Mammary epithelial cell (primary cell): ENCODE measurements around the gene GABPB2.

ENCODE experiments used
- EZH2 ChIP-seq: IDR thresholded peaks from 2 replicates; pipeline ENCODE4 v1.6.1; 2012; ENCODE audit warnings: low read length, inconsistent platforms, borderline replicate concordance
- TF ChIP-seq, protein P1 (sequence below), 2 donors: IDR thresholded peaks in 1 of 2; conservative IDR thresholded peaks in 1 of 2; 2 replicates each; pipeline ENCODE4 v1.5.1; 2011 to 2012; ENCODE audit warnings: inconsistent platforms in 2 of 2, low read length in 2 of 2, mild to moderate bottlenecking in 2 of 2, control low read depth in 1 of 2, low read depth in 1 of 2; ENCODE audit not compliant: insufficient read depth in 1 of 2; ENCODE audit errors: extremely low read depth in 1 of 2

DNA sequence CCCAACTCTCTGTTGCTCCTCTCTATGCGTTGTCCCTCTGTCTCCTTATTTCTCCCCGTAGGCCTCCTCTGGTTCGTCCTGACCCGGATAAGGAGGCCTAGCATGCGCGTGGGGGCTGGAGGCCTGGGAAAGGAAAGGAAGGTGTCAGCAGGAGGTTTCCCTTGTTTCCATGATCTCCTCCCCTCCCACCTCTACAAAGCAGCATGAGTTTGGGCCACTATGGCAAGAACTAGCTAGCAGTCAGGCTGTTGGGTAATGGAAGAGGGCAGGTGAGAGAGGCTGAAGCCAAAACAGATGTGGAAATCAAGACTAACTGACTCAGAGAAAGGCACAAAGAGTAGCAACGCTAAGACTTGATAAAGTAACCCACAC, 76.6 kb downstream of the GABPB2 start:
- TF ChIP-seq, protein P1, sequence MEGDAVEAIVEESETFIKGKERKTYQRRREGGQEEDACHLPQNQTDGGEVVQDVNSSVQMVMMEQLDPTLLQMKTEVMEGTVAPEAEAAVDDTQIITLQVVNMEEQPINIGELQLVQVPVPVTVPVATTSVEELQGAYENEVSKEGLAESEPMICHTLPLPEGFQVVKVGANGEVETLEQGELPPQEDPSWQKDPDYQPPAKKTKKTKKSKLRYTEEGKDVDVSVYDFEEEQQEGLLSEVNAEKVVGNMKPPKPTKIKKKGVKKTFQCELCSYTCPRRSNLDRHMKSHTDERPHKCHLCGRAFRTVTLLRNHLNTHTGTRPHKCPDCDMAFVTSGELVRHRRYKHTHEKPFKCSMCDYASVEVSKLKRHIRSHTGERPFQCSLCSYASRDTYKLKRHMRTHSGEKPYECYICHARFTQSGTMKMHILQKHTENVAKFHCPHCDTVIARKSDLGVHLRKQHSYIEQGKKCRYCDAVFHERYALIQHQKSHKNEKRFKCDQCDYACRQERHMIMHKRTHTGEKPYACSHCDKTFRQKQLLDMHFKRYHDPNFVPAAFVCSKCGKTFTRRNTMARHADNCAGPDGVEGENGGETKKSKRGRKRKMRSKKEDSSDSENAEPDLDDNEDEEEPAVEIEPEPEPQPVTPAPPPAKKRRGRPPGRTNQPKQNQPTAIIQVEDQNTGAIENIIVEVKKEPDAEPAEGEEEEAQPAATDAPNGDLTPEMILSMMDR (conservative IDR thresholded peaks at IDR 0.05 in 1 of 2, IDR thresholded peaks at IDR 0.05 in 1 of 2; ENCODE audit: extremely low read depth in 1 of 2, insufficient read depth in 1 of 2, low read depth in 1 of 2, low read length in 2 of 2) = no peak
- no peak for TF ChIP-seq EZH2
